GM12878 (cell line): ENCODE data around the gene AURKAIP1. TPM values are rescaled to one million over a fixed set of nuclear protein-coding genes. Genes with fewer than 3 reads are reported as not detected.
"Not testable (repeated sequence)": the region's sequence is repeated elsewhere in the genome, so short reads cannot be mapped to it uniquely, and the experiment has no call there.

Experiments used
- ATAC-seq: fragments of 200-7000 bp; cut with Tn5 transposase; 3 replicates; pipeline ENCODE4 v1.9.1; 2020; ENCODE audit warnings: mild to moderate bottlenecking, moderate library complexity
- BruUV-seq: library from RNA; stranded (reverse); fragments of 400-500 nt; replicated peaks from 2 replicates; lab custom pipeline; 2021; lab: Mats Ljungman, UMichigan
- CTCF ChIA-PET: fragments of 300-600 bp; sonication (Branson Sonifier 250); formaldehyde crosslinking; extraction: SDS; loops from one replicate; lab custom pipeline; 2021; ENCODE audit warnings: inconsistent platforms; lab: Yijun Ruan, JAX
- POLR2A ChIA-PET: fragments of 350-600 bp; formaldehyde crosslinking; extraction: SDS; loops from one replicate; lab custom pipeline; 2021; ENCODE audit warnings: inconsistent platforms; lab: Charles Lee
- RAD21 ChIA-PET: fragments of 300-600 bp; sonication (Branson Sonifier 250); formaldehyde crosslinking; loops from one replicate; lab custom pipeline; 2023; ENCODE audit warnings: antibody characterized with exemption; ENCODE audit not compliant: unreplicated experiment; lab: Charles Lee
- SMC1A ChIA-PET: fragments of 300-600 bp; sonication (Branson Sonifier 250); formaldehyde crosslinking; loops from one replicate; lab custom pipeline; 2023; ENCODE audit not compliant: unreplicated experiment, uncharacterized antibody; lab: Charles Lee
- DNase-seq: peaks from one replicate; pipeline ENCODE4 v3.0.0-alpha.2; 2011; ENCODE audit warnings: low read depth, low spot score
- FAIRE-seq: peaks from 3 replicates; lab custom pipeline; 2011; peaks lifted over from hg19 to GRCh38; lab: Jason Lieb, UNC
- H2AFZ ChIP-seq: 2 replicates; pipeline ENCODE4 v1.6.0; 2011; ENCODE audit warnings: low read depth, low read length, control low read depth; ENCODE audit not compliant: control insufficient read depth
- H3K27ac ChIP-seq: 2 replicates; pipeline ENCODE4 v1.5.1; 2011; ENCODE audit warnings: control low read depth; ENCODE audit not compliant: control insufficient read depth, insufficient read depth
- H3K27me3 ChIP-seq, 2 experiments: replicated peaks in 1 of 2; 2 replicates each; pipeline versions ENCODE4 v1.6.0 to v1.6.1; 2011; ENCODE audit warnings: low read length in 1 of 2; ENCODE audit not compliant: control insufficient read depth in 2 of 2, insufficient read depth in 2 of 2
- H3K36me3 ChIP-seq, 2 experiments: 2 replicates each; pipeline ENCODE4 v1.5.1; 2011; ENCODE audit warnings: low read length in 1 of 2; ENCODE audit not compliant: control insufficient read depth in 2 of 2, insufficient read depth in 2 of 2
- H3K4me1 ChIP-seq: 2 replicates; pipeline ENCODE4 v1.6.1; 2011; ENCODE audit warnings: mild to moderate bottlenecking, low read length, moderate library complexity, mixed read lengths; ENCODE audit not compliant: control insufficient read depth, insufficient read depth
- H3K4me2 ChIP-seq: 2 replicates; pipeline ENCODE4 v1.6.0; 2011; ENCODE audit warnings: control low read depth; ENCODE audit not compliant: control insufficient read depth, insufficient read depth
- H3K4me3 ChIP-seq: fragments of 200-600 bp; sonication (generic); 2 replicates; pipeline ENCODE4 v1.5.1; 2016
- H3K79me2 ChIP-seq: 2 replicates; pipeline ENCODE4 v1.6.0; 2011; ENCODE audit warnings: low read length; ENCODE audit not compliant: control insufficient read depth, insufficient read depth
- H3K9ac ChIP-seq: 2 replicates; pipeline ENCODE4 v1.8.0; 2011; ENCODE audit warnings: low read length, control low read depth, mixed read lengths; ENCODE audit not compliant: control insufficient read depth, insufficient read depth
- H3K9me3 ChIP-seq: replicated peaks from 3 replicates; pipeline ENCODE4 v1.5.1; 2011; ENCODE audit warnings: mild to moderate bottlenecking, low read length; ENCODE audit not compliant: control insufficient read depth, insufficient read depth
- H4K20me1 ChIP-seq: 2 replicates; pipeline ENCODE4 v1.6.0; 2011; ENCODE audit not compliant: control insufficient read depth, insufficient read depth
- NFYB ChIP-seq: IDR thresholded peaks from 2 replicates; pipeline ENCODE4 v1.6.1; 2011; ENCODE audit warnings: low read depth, mild to moderate bottlenecking, low read length, improper control_type of control experiment, moderate library complexity; ENCODE audit not compliant: insufficient read depth
- PAX5 ChIP-seq: IDR thresholded peaks from 2 replicates; pipeline ENCODE4 v1.6.1; 2011; ENCODE audit warnings: low read depth, low read length, borderline replicate concordance
- POLR2AphosphoS5 ChIP-seq: IDR thresholded peaks from 2 replicates; pipeline ENCODE4 v1.6.1; 2011; ENCODE audit warnings: mild to moderate bottlenecking, low read length, inconsistent platforms
- WGBS: methylation state at CpG from one replicate; pipeline ENCODE4 v1.1.6; 2016; ENCODE audit warnings: low lambda C conversion rate; ENCODE audit not compliant: insufficient replicate concordance, insufficient coverage; ENCODE audit errors: missing lambda C conversion rate; 5-methylcytosine and 5-hydroxymethylcytosine counted together
- in situ Hi-C: fragments of 300-500 bp; cut with MboI; formaldehyde crosslinking; loops from 9 replicates; pipeline ENCODE4 v1.14.3; 2018; ENCODE audit warnings: mixed read lengths
- intact Hi-C: fragments of 100-400 bp; cut with micrococcal nuclease; formaldehyde crosslinking; loops from one replicate; pipeline ENCODE4 v1.14.2; 2022; ENCODE audit not compliant: unreplicated experiment
- polyA plus RNA-seq, 11 experiments: library from polyadenylated mRNA; depleted of rRNA in 4 of 11; unstranded in 6 of 11; stranded (reverse) in 5 of 11; fragments of >200 nt; fragmentation: Nextera tagmentation in 4 of 11; fragmentation: Illumina TruSeq in 1 of 11; extraction: Ambion mirVana in 4 of 11; extraction: Trizol in 1 of 11; gene quantifications; 1 replicate in 1 of 11; 2 replicates in 10 of 11; pipeline versions ENCODE4 v1.2.1 to v1.2.3, GENCODE V29; 2011 to 2016; ENCODE audit warnings: inconsistent platforms in 2 of 11, missing spikeins in 2 of 11, low read depth in 1 of 11
- total RNA-seq, 4 experiments: library from RNA; depleted of rRNA in 3 of 4; stranded (reverse); fragments of >200 nt in 3 of 4; fragmentation: Illumina TruSeq in 1 of 4; extraction: Trizol in 1 of 4; gene quantifications; 2 replicates each; pipeline versions ENCODE4 v1.2.1 to v1.2.3, GENCODE V29; 2013 to 2021

The AURKAIP1 gene
- total and polyA plus RNA-seq, 10 of the 15 experiments (the other 5 are each of a cell fraction or from before 2014, with no cell fraction given): 6.5 to 366 (median 120) TPM

- TF ChIP-seq PAX5: no peak
- TF ChIP-seq NFYB: no peak
Measured at GRCh38 chr1:1403653-1404052, 28.6 kb upstream of the AURKAIP1 start (continued).

- H3K27ac ChIP-seq, H3K4me2 ChIP-seq, H3K9me3 ChIP-seq, H3K4me3 ChIP-seq, FAIRE-seq, H3K9ac ChIP-seq, H2AFZ ChIP-seq, RAD21 ChIA-PET, DNase-seq, H3K27me3 ChIP-seq, ATAC-seq, BruUV-seq, intact Hi-C loops, H4K20me1 ChIP-seq, SMC1A ChIA-PET: not testable (repeated sequence)
- peaks cover 73% of the 10 kb centered on the region for H3K79me2 ChIP-seq
- H3K4me1 ChIP-seq: peaks cover 25% of the 10 kb centered on the region
- CTCF ChIA-PET: interaction anchor here (1.0 to 1.7 kb wide), 7 partner anchors 11 to 101 kb away, joined by 3 to 15 read pairs (median 4); partner anchors contain the start of gene AURKAIP1
- POLR2A ChIA-PET: interaction anchor here (1.2 kb wide), 1 partner anchor 38 kb away, joined by 4 read pairs; no protein-coding TSS in a partner anchor
- H3K36me3 ChIP-seq: peaks cover 11 to 22% of the 10 kb centered on the region in 2 experiments
- TF ChIP-seq POLR2AphosphoS5: 0 out of 2 replicates have a peak, but pooled peaks have one; percentile 31
- in situ Hi-C loops: loop anchor here (5.0 kb wide), 1 partner anchor 104 kb away; no protein-coding TSS in a partner anchor
- WGBS: 96% methylated on average over 7 of the region's 9 CpGs
Measured at GRCh38 chr1:1402901-1403392, 27.9 kb upstream of the AURKAIP1 start.
